Measurements from ENCODE around the gene ROBO2.

DNA sequence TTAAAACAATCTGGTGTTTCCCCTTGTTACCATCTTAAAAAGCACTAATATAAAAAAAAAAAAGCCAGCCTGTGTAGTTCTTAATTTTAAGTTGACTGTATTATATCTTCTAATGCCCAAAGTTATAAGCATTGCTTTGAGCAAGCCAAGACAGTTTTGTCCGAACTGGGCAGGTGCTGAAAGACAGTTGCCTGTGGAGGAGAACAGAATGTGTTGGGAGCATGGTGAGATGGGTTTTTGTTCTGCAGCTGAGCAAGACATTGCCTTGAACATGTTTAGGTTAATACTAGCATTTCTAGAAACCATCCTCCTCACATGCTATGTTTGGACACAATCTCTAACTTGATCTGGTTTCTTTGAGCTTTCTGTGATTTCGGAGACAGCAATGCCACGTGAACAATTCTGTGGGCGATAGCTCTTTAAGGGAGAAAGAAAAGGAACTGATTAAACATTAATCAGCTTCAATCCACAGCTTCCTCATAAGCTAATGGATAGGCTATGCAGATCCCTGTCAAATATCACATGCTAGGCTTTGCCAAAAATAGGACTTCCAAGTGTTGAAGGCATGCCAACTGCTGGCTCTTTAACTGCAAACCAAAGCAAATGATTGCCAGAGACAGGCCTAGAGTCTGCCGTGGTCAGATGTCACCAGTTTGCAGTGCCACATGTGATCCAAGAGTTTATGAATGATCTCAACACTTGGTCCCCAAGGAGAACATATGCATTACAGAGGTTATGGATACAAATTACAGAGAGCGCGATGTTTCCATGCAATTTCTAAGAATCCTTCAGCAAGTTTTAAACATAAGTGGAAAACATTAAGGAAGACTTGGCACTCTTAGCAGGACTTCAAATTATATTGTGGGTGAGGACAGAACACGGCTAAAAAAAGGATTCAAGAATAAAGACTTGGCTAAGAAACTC, 428.1 kb downstream of the ROBO2 start:
- TF ChIP-seq EP300 (IDR thresholded peaks at IDR 0.05), result no peak
- TF ChIP-seq, protein P1, sequence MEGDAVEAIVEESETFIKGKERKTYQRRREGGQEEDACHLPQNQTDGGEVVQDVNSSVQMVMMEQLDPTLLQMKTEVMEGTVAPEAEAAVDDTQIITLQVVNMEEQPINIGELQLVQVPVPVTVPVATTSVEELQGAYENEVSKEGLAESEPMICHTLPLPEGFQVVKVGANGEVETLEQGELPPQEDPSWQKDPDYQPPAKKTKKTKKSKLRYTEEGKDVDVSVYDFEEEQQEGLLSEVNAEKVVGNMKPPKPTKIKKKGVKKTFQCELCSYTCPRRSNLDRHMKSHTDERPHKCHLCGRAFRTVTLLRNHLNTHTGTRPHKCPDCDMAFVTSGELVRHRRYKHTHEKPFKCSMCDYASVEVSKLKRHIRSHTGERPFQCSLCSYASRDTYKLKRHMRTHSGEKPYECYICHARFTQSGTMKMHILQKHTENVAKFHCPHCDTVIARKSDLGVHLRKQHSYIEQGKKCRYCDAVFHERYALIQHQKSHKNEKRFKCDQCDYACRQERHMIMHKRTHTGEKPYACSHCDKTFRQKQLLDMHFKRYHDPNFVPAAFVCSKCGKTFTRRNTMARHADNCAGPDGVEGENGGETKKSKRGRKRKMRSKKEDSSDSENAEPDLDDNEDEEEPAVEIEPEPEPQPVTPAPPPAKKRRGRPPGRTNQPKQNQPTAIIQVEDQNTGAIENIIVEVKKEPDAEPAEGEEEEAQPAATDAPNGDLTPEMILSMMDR (IDR thresholded peaks at IDR 0.05), result no peak
- no peak for TF ChIP-seq POLR2AphosphoS5 (IDR thresholded peaks at IDR 0.05)
